Melanocyte of skin (primary cell): ENCODE measurements around the gene KRTAP5-3. TPM values are rescaled to one million over a fixed set of nuclear protein-coding genes. Genes with fewer than 3 reads are reported as not detected.

Experiments
- total RNA-seq, 2 donors: library from RNA; depleted of rRNA; stranded (reverse); fragments of >200 nt; gene quantifications; 2 replicates each; pipeline ENCODE4 v1.2.3, GENCODE V29; 2012

KRTAP5-3 gene
- not detected for total RNA-seq

GRCh38 chr11:1608363-1608762, at the start of gene KRTAP5-3:
TSS of gene KRTAP5-3 (minus strand) at chr11:1608463. CDS start at chr11:1608385, 78 bp downstream.

GRCh38 chr11:1629326-1630185, 21.3 kb upstream of the KRTAP5-3 start, which contains the start of gene KRTAP5-5:
TSS of gene KRTAP5-5 (plus strand) at chr11:1629775. CDS start at chr11:1629841, 66 bp downstream.

GRCh38 chr11:1622086-1622485, 13.8 kb upstream of the KRTAP5-3 start, which contains the start of gene KRTAP5-4:
TSS of gene KRTAP5-4 (minus strand) at chr11:1622138. CDS start at chr11:1622093, 45 bp downstream.

GRCh38 chr11:1597994-1598380, 10.3 kb downstream of the KRTAP5-3 start, which contains the start of gene KRTAP5-2:
TSS of gene KRTAP5-2 (minus strand) at chr11:1598294. CDS start at chr11:1598250, 44 bp downstream.

GRCh38 chr11:1584661-1585370, 23.4 kb downstream of the KRTAP5-3 start, which contains the start of gene KRTAP5-1:
TSS of gene KRTAP5-1 (minus strand) at chr11:1585283. CDS start at chr11:1585249, 34 bp downstream.

GRCh38 chr11:1572197-1573076, 35.8 kb downstream of the KRTAP5-3 start, which contains the start of gene DUSP8:
TSS of gene DUSP8 (minus strand) at chr11:1572271. CDS start at chr11:1565826, 6,445 bp downstream.

Other genes starting within 250 kb of the KRTAP5-3 start
- under 1 TPM; 0.69 to 1.00 TPM for gene BRSK2, start 218.5 kb downstream of the KRTAP5-3 start, total RNA-seq
- gene MOB2, start 121.7 kb downstream of the KRTAP5-3 start, total RNA-seq: 10 to 100 TPM; 22.3 to 25.1 TPM
- 1 to 10 TPM in 1 of 2 donors, under 1 TPM in 1; 0.67 to 2.8 TPM for gene DUSP8, start 36.2 kb downstream of the KRTAP5-3 start, total RNA-seq
- gene KRTAP5-1, start 23.2 kb downstream of the KRTAP5-3 start, total RNA-seq: not detected
- not detected for gene KRTAP5-2, start 10.2 kb downstream of the KRTAP5-3 start, total RNA-seq
- not detected for gene KRTAP5-4, start 13.7 kb upstream of the KRTAP5-3 start, total RNA-seq
- gene KRTAP5-5, start 21.3 kb upstream of the KRTAP5-3 start, total RNA-seq: not detected
- not detected for gene KRTAP5-6, start 88.7 kb upstream of the KRTAP5-3 start, total RNA-seq
- under 1 TPM; 0.33 to 0.69 TPM for gene IFITM10, start 142.1 kb upstream of the KRTAP5-3 start, total RNA-seq
- 100 to 1,000 TPM; 285 to 356 TPM for gene CTSD, start 155.5 kb upstream of the KRTAP5-3 start, total RNA-seq
- under 1 TPM in 1 of 2 donors, not detected in 1; under 0.01 TPM for gene SYT8, start 226.5 kb upstream of the KRTAP5-3 start, total RNA-seq
- not detected for gene TNNI2, start 230.5 kb upstream of the KRTAP5-3 start, total RNA-seq
- gene LSP1, start 244.6 kb upstream of the KRTAP5-3 start, total RNA-seq: not detected